PC-9 (cell line): ENCODE measurements around the gene HPCAL1. TPM values are rescaled to one million over a fixed set of nuclear protein-coding genes. Genes with fewer than 3 reads are reported as not detected.
A peak's percentile ranks its signal among the peaks of the same experiment; 100 is the strongest.

ENCODE experiments used
- BruUV-seq: library from RNA; stranded (reverse); fragments of 400-500 nt; replicated peaks from 2 replicates; lab custom pipeline; 2021; lab: Mats Ljungman, UMichigan
- CTCF ChIA-PET: fragments of 300-600 bp; sonication (Branson Sonifier 250); formaldehyde crosslinking; loops from one replicate; lab custom pipeline; 2022; ENCODE audit warnings: antibody characterized with exemption; lab: Charles Lee
- POLR2A ChIA-PET: fragments of 300-600 bp; sonication (Branson Sonifier 250); formaldehyde crosslinking; loops from one replicate; lab custom pipeline; 2022; ENCODE audit warnings: antibody characterized with exemption; ENCODE audit not compliant: unreplicated experiment; lab: Charles Lee
- DNase-seq, 2 experiments: peaks; one replicate each; pipeline versions ENCODE4 v3.0.0 to v3.0.0-alpha.2; 2015 to 2022; ENCODE audit warnings: mixed read lengths in 1 of 2
- H2AFZ ChIP-seq: fragments of 200-600 bp; sonication (generic); 2 replicates; pipeline ENCODE4 v1.8.1; 2017; ENCODE audit warnings: antibody characterized with exemption
- H3F3A ChIP-seq: fragments of 200-600 bp; sonication (generic); 2 replicates; pipeline ENCODE4 v1.8.1; 2017; ENCODE audit warnings: antibody characterized with exemption, mild to moderate bottlenecking, low read depth; ENCODE audit not compliant: insufficient read depth
- H3K27ac ChIP-seq: fragments of 200-600 bp; sonication (generic); 2 replicates; pipeline ENCODE4 v1.6.1; 2016; ENCODE audit warnings: mixed run types
- H3K27me3 ChIP-seq: fragments of 200-600 bp; sonication (generic); 2 replicates; pipeline ENCODE4 v1.6.1; 2016; ENCODE audit warnings: low read depth, mixed run types; ENCODE audit not compliant: insufficient read depth
- H3K36me3 ChIP-seq: fragments of 200-600 bp; sonication (generic); 2 replicates; pipeline ENCODE4 v1.6.1; 2016; ENCODE audit warnings: low read depth, mixed run types
- H3K4me1 ChIP-seq: fragments of 200-600 bp; sonication (generic); replicated peaks from 2 replicates; pipeline ENCODE4 v1.6.1; 2016; ENCODE audit warnings: mixed run types; ENCODE audit not compliant: insufficient read depth
- H3K4me2 ChIP-seq: fragments of 200-600 bp; sonication (generic); 2 replicates; pipeline ENCODE4 v1.6.1; 2017; ENCODE audit warnings: mixed run types
- H3K4me3 ChIP-seq: fragments of 200-600 bp; sonication (generic); 2 replicates; pipeline ENCODE4 v1.6.1; 2016; ENCODE audit warnings: mixed run types
- H3K79me2 ChIP-seq: fragments of 200-600 bp; sonication (generic); 2 replicates; pipeline ENCODE4 v1.6.1; 2017; ENCODE audit warnings: low read depth, mixed run types
- H3K9me2 ChIP-seq: fragments of 200-600 bp; sonication (generic); 2 replicates; pipeline ENCODE4 v1.8.1; 2017; ENCODE audit warnings: mild to moderate bottlenecking; ENCODE audit not compliant: insufficient read depth
- H3K9me3 ChIP-seq: fragments of 200-600 bp; sonication (generic); 2 replicates; pipeline ENCODE4 v1.8.1; 2016; ENCODE audit warnings: low read depth; ENCODE audit not compliant: insufficient read depth
- H4K20me1 ChIP-seq: fragments of 200-600 bp; sonication (generic); 2 replicates; pipeline ENCODE4 v1.8.1; 2017; ENCODE audit not compliant: insufficient read depth
- EZH2 ChIP-seq: fragments of 200-600 bp; sonication (generic); IDR thresholded peaks from 2 replicates; pipeline ENCODE4 v1.8.0; 2017; ENCODE audit warnings: antibody characterized with exemption, low read depth
- intact Hi-C: fragments of 100-400 bp; cut with micrococcal nuclease; formaldehyde crosslinking; loops from one replicate; pipeline ENCODE4 v1.10.0; 2022; ENCODE audit not compliant: unreplicated experiment
- total RNA-seq: library from RNA; stranded (reverse); gene quantifications from 2 replicates; pipeline ENCODE4 v1.2.3, GENCODE V29; 2021
- TF ChIP-seq, protein P1 (sequence below): fragments of 200-600 bp; sonication (generic); conservative IDR thresholded peaks from 2 replicates; pipeline ENCODE4 v1.6.1; 2017; ENCODE audit warnings: mixed run types, antibody characterized with exemption, mild to moderate bottlenecking, moderate library complexity

The HPCAL1 gene
- total RNA-seq, 1 experiment from 2014 or later = 105 TPM

GRCh38 chr2:10355471-10356438 is 53.1 kb downstream of the HPCAL1 start:
- 0 out of 2 replicates have a peak, but pooled peaks cover 13% of the 10 kb centered on the region for H3K36me3 ChIP-seq
- H3K27ac ChIP-seq = peak overlapping the region; percentile 40
- peaks cover 80% of the 10 kb centered on the region for H4K20me1 ChIP-seq
- ChIA-PET CTCF (interaction anchor here (1.1 kb wide), 1 partner anchor 47 kb away, joined by 5 read pairs; no protein-coding TSS in a partner anchor), POLR2A (interaction anchor here (0.5 kb wide), 1 partner anchor 1384 kb away, joined by 3 read pairs; no protein-coding TSS in a partner anchor)
- BruUV-seq = no TSS peak
- H3F3A ChIP-seq = peaks cover 60% of the 10 kb centered on the region
- peaks cover 96% of the 10 kb centered on the region for H3K79me2 ChIP-seq
- intact Hi-C loops = loop anchor here (1.0 kb wide), 1 partner anchor 50 kb away; no protein-coding TSS in a partner anchor
- H3K9me2 ChIP-seq = no peaks in the 10 kb centered on the region
- H3K9me3 ChIP-seq = no peaks in the 10 kb centered on the region
- peak overlapping the region; percentile 34; the same call in 1 of the 2 replicates for H3K4me2 ChIP-seq
- no peak overlapping the region for H2AFZ ChIP-seq
- TF ChIP-seq, protein P1, sequence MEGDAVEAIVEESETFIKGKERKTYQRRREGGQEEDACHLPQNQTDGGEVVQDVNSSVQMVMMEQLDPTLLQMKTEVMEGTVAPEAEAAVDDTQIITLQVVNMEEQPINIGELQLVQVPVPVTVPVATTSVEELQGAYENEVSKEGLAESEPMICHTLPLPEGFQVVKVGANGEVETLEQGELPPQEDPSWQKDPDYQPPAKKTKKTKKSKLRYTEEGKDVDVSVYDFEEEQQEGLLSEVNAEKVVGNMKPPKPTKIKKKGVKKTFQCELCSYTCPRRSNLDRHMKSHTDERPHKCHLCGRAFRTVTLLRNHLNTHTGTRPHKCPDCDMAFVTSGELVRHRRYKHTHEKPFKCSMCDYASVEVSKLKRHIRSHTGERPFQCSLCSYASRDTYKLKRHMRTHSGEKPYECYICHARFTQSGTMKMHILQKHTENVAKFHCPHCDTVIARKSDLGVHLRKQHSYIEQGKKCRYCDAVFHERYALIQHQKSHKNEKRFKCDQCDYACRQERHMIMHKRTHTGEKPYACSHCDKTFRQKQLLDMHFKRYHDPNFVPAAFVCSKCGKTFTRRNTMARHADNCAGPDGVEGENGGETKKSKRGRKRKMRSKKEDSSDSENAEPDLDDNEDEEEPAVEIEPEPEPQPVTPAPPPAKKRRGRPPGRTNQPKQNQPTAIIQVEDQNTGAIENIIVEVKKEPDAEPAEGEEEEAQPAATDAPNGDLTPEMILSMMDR = no peak
- TF ChIP-seq EZH2 = no peak
- no peaks in the 10 kb centered on the region for H3K27me3 ChIP-seq
- H3K4me1 ChIP-seq = peaks cover 15% of the 10 kb centered on the region
- peak in 1 of 2 experiments; percentile 74 for DNase-seq
- H3K4me3 ChIP-seq = no peak overlapping the region

DNA sequence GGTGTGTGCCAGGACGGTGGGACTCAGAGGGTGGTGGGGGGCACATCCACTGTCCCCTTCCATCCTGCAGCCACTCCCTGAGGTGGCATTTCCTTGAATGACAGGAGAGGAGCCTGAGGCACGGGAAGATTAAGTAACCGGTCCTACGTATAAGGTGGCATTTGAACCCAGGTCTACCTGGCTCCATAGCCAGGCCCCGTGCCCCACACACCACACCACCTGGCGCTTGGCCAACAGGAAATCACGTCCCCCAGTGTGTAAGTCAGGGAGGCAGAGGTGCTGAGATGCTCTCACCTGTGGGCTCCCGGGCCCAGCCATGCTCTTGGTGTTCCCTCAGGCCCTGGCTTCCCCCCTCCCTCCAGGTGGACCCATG is 53.7 kb downstream of the HPCAL1 start:
- ChIA-PET CTCF (interaction anchor here (1.1 kb wide), 1 partner anchor 46 kb away, joined by 5 read pairs; no protein-coding TSS in a partner anchor), POLR2A (interaction anchor here (0.5 kb wide), 1 partner anchor 1383 kb away, joined by 3 read pairs; no protein-coding TSS in a partner anchor)
- H3K36me3 ChIP-seq = 0 out of 2 replicates have a peak, but pooled peaks cover 8% of the 10 kb centered on the region
- no peak for TF ChIP-seq EZH2
- TF ChIP-seq, protein P1 = no peak
- peaks cover 15% of the 10 kb centered on the region for H3K4me1 ChIP-seq
- intact Hi-C loops = loop anchor here (1.0 kb wide), 1 partner anchor 49 kb away; no protein-coding TSS in a partner anchor
- H3K9me3 ChIP-seq = no peaks in the 10 kb centered on the region
- H3K4me2 ChIP-seq = peak overlapping the region; percentile 34; the same call in 1 of the 2 replicates
- peak; percentile 44 to 63 for DNase-seq
- no peak overlapping the region for H2AFZ ChIP-seq
- peaks cover 60% of the 10 kb centered on the region for H3F3A ChIP-seq
- peak overlapping the region; percentile 40 for H3K27ac ChIP-seq
- no peak overlapping the region for H3K4me3 ChIP-seq
- H3K27me3 ChIP-seq = no peaks in the 10 kb centered on the region
- BruUV-seq = no TSS peak
- H3K9me2 ChIP-seq = no peaks in the 10 kb centered on the region
- peaks cover 96% of the 10 kb centered on the region for H3K79me2 ChIP-seq
- peaks cover 80% of the 10 kb centered on the region for H4K20me1 ChIP-seq
